H1 (cell line): ENCODE data around the gene ATP1A1. TPM values are rescaled to one million over a fixed set of nuclear protein-coding genes. Genes with fewer than 3 reads are reported as not detected.

Experiments
- CTCF ChIA-PET: fragments of 300-600 bp; sonication (Branson Sonifier 250); formaldehyde crosslinking; loops from one replicate; lab custom pipeline; 2021; ENCODE audit not compliant: partially characterized antibody; lab: Charles Lee
- POLR2A ChIA-PET: fragments of 300-600 bp; sonication (Branson Sonifier 250); formaldehyde crosslinking; loops from one replicate; lab custom pipeline; 2021; ENCODE audit warnings: inconsistent platforms; ENCODE audit not compliant: partially characterized antibody; lab: Charles Lee
- DNase-seq, 2 experiments: peaks; one replicate each; pipeline versions ENCODE4 v3.0.0 to v3.0.0-alpha.2; 2010 to 2022; ENCODE audit warnings: low spot score in 2 of 2, low read depth in 1 of 2, mixed read lengths in 1 of 2
- FAIRE-seq: peaks from 2 replicates; lab custom pipeline; 2011; peaks lifted over from hg19 to GRCh38; lab: Jason Lieb, UNC
- H2AFZ ChIP-seq: 2 replicates; pipeline ENCODE4 v1.8.1; 2012; ENCODE audit warnings: low read length, inconsistent platforms
- H2AK5ac ChIP-seq: 2 replicates; pipeline ENCODE4 v1.6.1; 2013; ENCODE audit warnings: low read depth, low read length
- H2BK120ac ChIP-seq: replicated peaks from 2 replicates; pipeline ENCODE3; 2013; ENCODE audit warnings: low read depth, low read length, inconsistent platforms
- H2BK12ac ChIP-seq: 2 replicates; pipeline ENCODE4 v1.6.1; 2013; ENCODE audit warnings: low read depth, low read length
- H2BK15ac ChIP-seq: 2 replicates; pipeline ENCODE4 v1.6.1; 2013; ENCODE audit warnings: low read length
- H2BK20ac ChIP-seq: 2 replicates; pipeline ENCODE4 v1.6.1; 2013; ENCODE audit warnings: low read length
- H2BK5ac ChIP-seq: 2 replicates; pipeline ENCODE4 v1.6.1; 2013; ENCODE audit warnings: low read depth, low read length
- H3K14ac ChIP-seq: 2 replicates; pipeline ENCODE4 v1.6.1; 2013; ENCODE audit warnings: inconsistent platforms; ENCODE audit not compliant: insufficient read length
- H3K18ac ChIP-seq: 2 replicates; pipeline ENCODE4 v1.6.1; 2013; ENCODE audit warnings: low read length; ENCODE audit errors: extremely low read depth
- H3K23ac ChIP-seq: 2 replicates; pipeline ENCODE4 v1.6.1; 2013; ENCODE audit warnings: inconsistent platforms; ENCODE audit not compliant: insufficient read length
- H3K23me2 ChIP-seq: 2 replicates; pipeline ENCODE4 v1.6.1; 2013; ENCODE audit warnings: low read depth, low read length
- H3K27ac ChIP-seq: 2 replicates; pipeline ENCODE4 v1.6.1; 2011; ENCODE audit warnings: low read depth, low read length, inconsistent platforms
- H3K27me3 ChIP-seq, 4 experiments: replicated peaks in 1 of 4; 1 replicate in 1 of 4; 2 replicates in 3 of 4; pipeline versions ENCODE4 v1.6.1 to v1.8.1; 2011 to 2013; ENCODE audit warnings: low read length in 3 of 4, mild to moderate bottlenecking in 3 of 4, inconsistent platforms in 2 of 4, mixed read lengths in 2 of 4, moderate library complexity in 1 of 4; ENCODE audit not compliant: control insufficient read depth in 3 of 4, insufficient read depth in 3 of 4; ENCODE audit errors: extremely low read depth in 1 of 4
- H3K36me3 ChIP-seq, 4 experiments: 2 replicates each; pipeline versions ENCODE4 v1.6.1 to v1.8.1; 2011 to 2013; ENCODE audit warnings: mild to moderate bottlenecking in 4 of 4, low read length in 3 of 4, moderate library complexity in 2 of 4, control low read depth in 1 of 4, inconsistent platforms in 1 of 4; ENCODE audit not compliant: insufficient read depth in 4 of 4, control insufficient read depth in 2 of 4
- H3K4ac ChIP-seq: replicated peaks from 2 replicates; pipeline ENCODE3; 2013; ENCODE audit warnings: low read length, low read depth, mixed read lengths, inconsistent platforms; ENCODE audit not compliant: insufficient read length
- H3K4me1 ChIP-seq, 4 experiments: replicated peaks in 1 of 4; 1 replicate in 1 of 4; 2 replicates in 3 of 4; pipeline versions ENCODE4 v1.6.1 to v1.8.1; 2011 to 2013; ENCODE audit warnings: low read length in 3 of 4, inconsistent platforms in 2 of 4, mixed read lengths in 1 of 4; ENCODE audit not compliant: insufficient read depth in 4 of 4, control insufficient read depth in 3 of 4
- H3K4me2 ChIP-seq, 2 experiments: 2 replicates each; pipeline versions ENCODE4 v1.6.1 to v1.8.1; 2011 to 2013; ENCODE audit warnings: low read depth in 2 of 2, low read length in 2 of 2, control low read depth in 1 of 2, inconsistent platforms in 1 of 2, mild to moderate bottlenecking in 1 of 2; ENCODE audit not compliant: insufficient read depth in 1 of 2
- H3K4me3 ChIP-seq, 4 experiments: fragments of 200-600, 300-600 bp in 1 of 4; sonication (generic), shearing (Covaris generic), sonication (Bioruptor Twin) in 1 of 4; 2 replicates each; pipeline versions ENCODE4 v1.5.1 to v1.8.1; 2011 to 2016; ENCODE audit warnings: low read length in 4 of 4, low read depth in 3 of 4, control low read depth in 2 of 4, inconsistent platforms in 2 of 4, mild to moderate bottlenecking in 2 of 4, mixed read lengths in 1 of 4, moderate library complexity in 1 of 4; ENCODE audit not compliant: insufficient read depth in 2 of 4; ENCODE audit errors: extremely low read depth in 1 of 4
- H3K56ac ChIP-seq: replicated peaks from 2 replicates; pipeline ENCODE3; 2013; ENCODE audit warnings: low read depth, mild to moderate bottlenecking, mixed read lengths, low read length, inconsistent platforms; ENCODE audit not compliant: insufficient read length
- H3K79me1 ChIP-seq: 2 replicates; pipeline ENCODE4 v1.6.1; 2013; ENCODE audit warnings: low read depth, low read length, control low read depth
- H3K79me2 ChIP-seq, 2 experiments: 2 replicates each; pipeline versions ENCODE4 v1.6.1 to v1.8.1; 2012 to 2013; ENCODE audit warnings: low read length in 2 of 2, mild to moderate bottlenecking in 2 of 2, inconsistent platforms in 1 of 2; ENCODE audit not compliant: insufficient read depth in 2 of 2, control insufficient read depth in 1 of 2
- H3K9ac ChIP-seq, 4 experiments: replicated peaks in 1 of 4; 1 replicate in 1 of 4; 2 replicates in 3 of 4; pipeline versions ENCODE4 v1.6.1 to v1.8.1; 2011 to 2013; ENCODE audit warnings: low read depth in 3 of 4, low read length in 3 of 4, control low read depth in 2 of 4, mild to moderate bottlenecking in 2 of 4, moderate library complexity in 2 of 4, inconsistent platforms in 1 of 4; ENCODE audit errors: extremely low read depth in 1 of 4
- H3K9me3 ChIP-seq, 2 experiments: 2 replicates each; pipeline versions ENCODE4 v1.6.1 to v1.8.1; 2012 to 2013; ENCODE audit warnings: mild to moderate bottlenecking in 2 of 2, moderate library complexity in 2 of 2, control low read depth in 1 of 2, inconsistent platforms in 1 of 2, low read depth in 1 of 2, low read length in 1 of 2, mixed read lengths in 1 of 2; ENCODE audit not compliant: insufficient read depth in 2 of 2
- H4K20me1 ChIP-seq, 2 experiments: replicated peaks in 1 of 2; 2 replicates each; pipeline versions ENCODE3 to v1.8.1; 2011 to 2013; ENCODE audit warnings: inconsistent platforms in 2 of 2, low read length in 2 of 2, mild to moderate bottlenecking in 1 of 2; ENCODE audit not compliant: insufficient read depth in 2 of 2, control insufficient read depth in 1 of 2
- H4K5ac ChIP-seq: 2 replicates; pipeline ENCODE4 v1.6.1; 2013; ENCODE audit warnings: low read length, low read depth, mixed read lengths, inconsistent platforms; ENCODE audit not compliant: insufficient read length
- H4K8ac ChIP-seq: 2 replicates; pipeline ENCODE4 v1.8.0; 2013; ENCODE audit warnings: mild to moderate bottlenecking, moderate library complexity, low read length, inconsistent platforms; ENCODE audit not compliant: insufficient read depth; ENCODE audit errors: extremely low read depth
- H4K91ac ChIP-seq: replicated peaks from 2 replicates; pipeline ENCODE3; 2013; ENCODE audit warnings: low read length, mixed read lengths, inconsistent platforms; ENCODE audit not compliant: insufficient read length
- CHD1 ChIP-seq: IDR thresholded peaks from 2 replicates; pipeline ENCODE4 v1.6.1; 2012; ENCODE audit warnings: low read depth, low read length, improper control_type of control experiment
- CREB1 ChIP-seq: IDR thresholded peaks from 2 replicates; pipeline ENCODE4 v1.6.1; 2012; ENCODE audit warnings: inconsistent platforms
- EP300 ChIP-seq, 2 experiments: IDR thresholded peaks; 1 replicate in 1 of 2; 2 replicates in 1 of 2; pipeline ENCODE4 v1.6.1; 2011 to 2012; ENCODE audit warnings: low read depth in 2 of 2, low read length in 2 of 2, mild to moderate bottlenecking in 2 of 2, borderline replicate concordance in 1 of 2, inconsistent platforms in 1 of 2, moderate library complexity in 1 of 2
- KDM4A ChIP-seq: IDR thresholded peaks from one replicate; pipeline ENCODE4 v1.7.1; 2012; ENCODE audit warnings: low read depth, mild to moderate bottlenecking, moderate library complexity, low read length, inconsistent platforms; ENCODE audit not compliant: severe bottlenecking
- TAF1 ChIP-seq: IDR thresholded peaks from 2 replicates; pipeline ENCODE4 v1.6.1; 2011; ENCODE audit warnings: mild to moderate bottlenecking, low read depth, low read length
- TCF12 ChIP-seq: IDR thresholded peaks from 2 replicates; pipeline ENCODE4 v1.6.1; 2011; ENCODE audit warnings: low read depth, mild to moderate bottlenecking, low read length
- WGBS, 2 experiments: shearing (Covaris generic) in 1 of 2; methylation state at CpG; one replicate each; pipeline versions ENCODE4 v1.1.6 to v1.1.7; 2013 to 2015; ENCODE audit warnings: low lambda C conversion rate in 2 of 2, mixed read lengths in 2 of 2, inconsistent platforms in 1 of 2, low coverage in 1 of 2, missing lambda C conversion rate in 1 of 2; ENCODE audit not compliant: insufficient replicate concordance in 2 of 2, insufficient coverage in 1 of 2, insufficient read length in 1 of 2; ENCODE audit errors: extremely low coverage in 1 of 2, missing lambda C conversion rate in 1 of 2; 5-methylcytosine and 5-hydroxymethylcytosine counted together
- polyA plus RNA-seq, 7 experiments: library from polyadenylated mRNA; depleted of rRNA in 3 of 7; stranded (reverse) in 5 of 7; unstranded in 2 of 7; fragments of >200 nt in 5 of 7; fragments of 200-250 nt in 2 of 7; gene quantifications; 1 replicate in 5 of 7; 2 replicates in 1 of 7; 4 replicates in 1 of 7; pipeline versions ENCODE4 v1.2.1 to v1.2.3, GENCODE V29; 2011 to 2013; ENCODE audit warnings: missing spikeins in 2 of 7, mixed read lengths in 2 of 7
- total RNA-seq: library from RNA; stranded (reverse); fragmentation: NEBNext Ultra II Directional; extraction: Animal tissue kit (Norgen Biotek cat#: 25700); gene quantifications from 2 replicates; pipeline ENCODE4 v1.2.1, GENCODE V29; 2021

Gene ATP1A1
- total and polyA plus RNA-seq, 2 of the 8 experiments (the other 6 are each of a cell fraction or from before 2014, with no cell fraction given), result 222 to 325 TPM

GRCh38 chr1:116356673-116357072, 16.4 kb upstream of the ATP1A1 start:
- Histone ChIP-seq H3K23me2 (no peaks in the 10 kb centered on the region), H3K79me1 (no peaks in the 10 kb centered on the region), H2BK120ac (no peak overlapping the region), H2BK12ac (no peak overlapping the region), H3K56ac (no peak overlapping the region), H2AK5ac (no peak overlapping the region), H3K9ac (no peak overlapping the region), H4K5ac (no peak overlapping the region), H3K79me2 (no peaks in the 10 kb centered on the region)
- no peak for DNase-seq
- 80% methylated on average over 2 of the region's 2 CpGs; no CpG with 5 or more reads in 1 of the 2 experiments for WGBS, 2 experiments
- no peak for TF ChIP-seq KDM4A
- TF ChIP-seq CREB1, result no peak
- no peak for TF ChIP-seq TAF1
- no peak for TF ChIP-seq EP300 (IDR thresholded peaks at IDR 0.05; ENCODE audit: borderline replicate concordance in 1 of 2, low read depth in 2 of 2, low read length in 2 of 2)
- no peak for TF ChIP-seq CHD1
- TF ChIP-seq TCF12, result no peak
- TF ChIP-seq, all 59 proteins: peak for 0
- no peaks in the 10 kb centered on the region for H3K27me3 ChIP-seq
- ChIA-PET POLR2A (no interaction called here), CTCF (no interaction called here)
- FAIRE-seq, result no peak
- no peak overlapping the region for H4K8ac ChIP-seq
- no peak overlapping the region for H3K27ac ChIP-seq
- H3K18ac ChIP-seq, result no peak overlapping the region
- no peak overlapping the region for H3K4ac ChIP-seq
- H3K4me2 ChIP-seq, result no peak overlapping the region
- no peak overlapping the region for H2BK15ac ChIP-seq
- no peak overlapping the region for H3K14ac ChIP-seq
- no peaks in the 10 kb centered on the region for H4K20me1 ChIP-seq
- no peak overlapping the region for H2BK20ac ChIP-seq
- H4K91ac ChIP-seq, result no peak overlapping the region
- no peaks in the 10 kb centered on the region for H3K9me3 ChIP-seq
- H3K4me3 ChIP-seq, result no peak overlapping the region
- H2AFZ ChIP-seq, result no peak overlapping the region
- no peaks in the 10 kb centered on the region for H3K36me3 ChIP-seq
- no peak overlapping the region for H2BK5ac ChIP-seq
- no peak overlapping the region for H3K23ac ChIP-seq
- no peaks in the 10 kb centered on the region; a peak in 1 of 7 replicates for H3K4me1 ChIP-seq
